SK-N-SH (cell line): ENCODE data around the gene PDE11A.

ENCODE experiments used
- FOXJ3 ChIP-seq: sonication (generic); formaldehyde crosslinking; IDR thresholded peaks from 2 replicates; pipeline ENCODE4 v1.5.1; 2020; ENCODE audit warnings: mild to moderate bottlenecking, missing genetic modification reagents
- GATA2 ChIP-seq: sonication (generic); formaldehyde crosslinking; IDR thresholded peaks from 2 replicates; pipeline ENCODE4 v1.5.0; 2020; ENCODE audit warnings: mild to moderate bottlenecking, missing genetic modification reagents
- MXI1 ChIP-seq: IDR thresholded peaks from 2 replicates; pipeline ENCODE4 v1.6.1; 2012; ENCODE audit warnings: mild to moderate bottlenecking, low read depth, low read length, improper control_type of control experiment
- NFIC ChIP-seq: IDR thresholded peaks from 2 replicates; pipeline ENCODE4 v1.4.0; 2012; ENCODE audit warnings: borderline replicate concordance
- RCOR1 ChIP-seq: fragments of 150-350 bp; IDR thresholded peaks from 2 replicates; pipeline ENCODE4 v1.6.1; 2017; ENCODE audit warnings: antibody characterized with exemption, low read length
- RFX5 ChIP-seq: IDR thresholded peaks from 2 replicates; pipeline ENCODE4 v1.6.1; 2012; ENCODE audit warnings: mild to moderate bottlenecking, improper control_type of control experiment, low read length
- SIN3A ChIP-seq: IDR thresholded peaks from 2 replicates; pipeline ENCODE4 v1.6.1; 2012; ENCODE audit warnings: low read depth, mild to moderate bottlenecking, low read length, moderate library complexity, borderline replicate concordance
- SMC3 ChIP-seq: IDR thresholded peaks from 2 replicates; pipeline ENCODE4 v1.6.1; 2012; ENCODE audit warnings: low read depth, low read length, improper control_type of control experiment
- TAF1 ChIP-seq: IDR thresholded peaks from 2 replicates; pipeline ENCODE4 v1.6.1; 2012; ENCODE audit warnings: low read depth, mild to moderate bottlenecking, low read length, moderate library complexity, borderline replicate concordance
- TEAD4 ChIP-seq: IDR thresholded peaks from 2 replicates; pipeline ENCODE4 v1.4.0; 2012; ENCODE audit warnings: mild to moderate bottlenecking, borderline replicate concordance; ENCODE audit not compliant: insufficient read depth
- YY1 ChIP-seq: IDR thresholded peaks from 2 replicates; pipeline ENCODE4 v1.4.0; 2012; ENCODE audit warnings: low read depth, mild to moderate bottlenecking
- ZBTB33 ChIP-seq: IDR thresholded peaks from 2 replicates; pipeline ENCODE4 v1.4.0; 2012; ENCODE audit warnings: low read depth, borderline replicate concordance
- TF ChIP-seq, protein P1 (sequence below): fragments of 200-600 bp; sonication (generic); IDR thresholded peaks from 2 replicates; pipeline ENCODE4 v1.6.1; 2017; ENCODE audit warnings: antibody characterized with exemption, mild to moderate bottlenecking, moderate library complexity
- TF ChIP-seq, protein P2 (sequence below): fragments of 150-350 bp; IDR thresholded peaks from 2 replicates; pipeline ENCODE4 v1.6.1; 2017; ENCODE audit warnings: antibody characterized with exemption, low read length, low read depth, borderline replicate concordance

DNA sequence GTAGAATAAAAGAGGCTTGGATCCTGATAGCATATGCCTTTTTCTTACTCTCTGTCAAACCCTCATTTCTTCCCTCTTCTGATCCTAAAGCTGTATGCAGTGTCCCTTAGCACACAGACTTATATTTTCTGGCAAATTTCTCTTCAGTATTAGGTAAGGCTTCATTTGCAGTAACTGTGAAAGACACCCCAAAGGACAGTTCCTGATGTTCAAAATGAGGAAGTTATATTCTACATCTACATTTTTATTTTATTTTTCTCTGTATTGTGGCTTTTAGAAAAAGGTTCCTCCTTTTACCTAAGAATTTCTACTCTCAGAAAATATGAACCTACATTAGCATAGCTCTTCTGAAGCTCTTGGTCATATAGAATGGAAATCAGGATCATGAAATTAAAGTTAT is 261.7 kb downstream of the PDE11A start:
- TF ChIP-seq, protein P1, sequence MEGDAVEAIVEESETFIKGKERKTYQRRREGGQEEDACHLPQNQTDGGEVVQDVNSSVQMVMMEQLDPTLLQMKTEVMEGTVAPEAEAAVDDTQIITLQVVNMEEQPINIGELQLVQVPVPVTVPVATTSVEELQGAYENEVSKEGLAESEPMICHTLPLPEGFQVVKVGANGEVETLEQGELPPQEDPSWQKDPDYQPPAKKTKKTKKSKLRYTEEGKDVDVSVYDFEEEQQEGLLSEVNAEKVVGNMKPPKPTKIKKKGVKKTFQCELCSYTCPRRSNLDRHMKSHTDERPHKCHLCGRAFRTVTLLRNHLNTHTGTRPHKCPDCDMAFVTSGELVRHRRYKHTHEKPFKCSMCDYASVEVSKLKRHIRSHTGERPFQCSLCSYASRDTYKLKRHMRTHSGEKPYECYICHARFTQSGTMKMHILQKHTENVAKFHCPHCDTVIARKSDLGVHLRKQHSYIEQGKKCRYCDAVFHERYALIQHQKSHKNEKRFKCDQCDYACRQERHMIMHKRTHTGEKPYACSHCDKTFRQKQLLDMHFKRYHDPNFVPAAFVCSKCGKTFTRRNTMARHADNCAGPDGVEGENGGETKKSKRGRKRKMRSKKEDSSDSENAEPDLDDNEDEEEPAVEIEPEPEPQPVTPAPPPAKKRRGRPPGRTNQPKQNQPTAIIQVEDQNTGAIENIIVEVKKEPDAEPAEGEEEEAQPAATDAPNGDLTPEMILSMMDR, result no peak
- TF ChIP-seq FOXJ3 (no peak), SIN3A (no peak), YY1 (no peak), TAF1 (no peak), NFIC (no peak), MXI1 (no peak), SMC3 (no peak), RFX5 (no peak), RCOR1 (no peak), ZBTB33 (no peak), GATA2 (CRISPR knock-in tag) (no peak), TEAD4 (no peak)
- TF ChIP-seq, protein P2, sequence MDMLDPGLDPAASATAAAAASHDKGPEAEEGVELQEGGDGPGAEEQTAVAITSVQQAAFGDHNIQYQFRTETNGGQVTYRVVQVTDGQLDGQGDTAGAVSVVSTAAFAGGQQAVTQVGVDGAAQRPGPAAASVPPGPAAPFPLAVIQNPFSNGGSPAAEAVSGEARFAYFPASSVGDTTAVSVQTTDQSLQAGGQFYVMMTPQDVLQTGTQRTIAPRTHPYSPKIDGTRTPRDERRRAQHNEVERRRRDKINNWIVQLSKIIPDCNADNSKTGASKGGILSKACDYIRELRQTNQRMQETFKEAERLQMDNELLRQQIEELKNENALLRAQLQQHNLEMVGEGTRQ, result no peak
